HEK293 (cell line): ENCODE measurements around the gene LRCH4.

Experiments
- ELK4 ChIP-seq: IDR thresholded peaks from 2 replicates; pipeline ENCODE4 v1.6.1; 2011; ENCODE audit warnings: mild to moderate bottlenecking, low read depth, low read length, borderline replicate concordance
- MZF1 ChIP-seq: fragments of 450-650 bp; formaldehyde crosslinking; IDR thresholded peaks from 2 replicates; pipeline ENCODE4 v1.5.1; 2017; ENCODE audit warnings: missing biosample characterization, missing genetic modification characterization, borderline replicate concordance
- PRDM2 ChIP-seq: fragments of 450-650 bp; formaldehyde crosslinking; IDR thresholded peaks from 2 replicates; pipeline ENCODE4 v1.5.1; 2016; ENCODE audit warnings: missing biosample characterization, missing genetic modification characterization, borderline replicate concordance
- PRDM6 ChIP-seq: fragments of 450-650 bp; formaldehyde crosslinking; IDR thresholded peaks from 2 replicates; pipeline ENCODE4 v1.5.1; 2017; ENCODE audit warnings: missing biosample characterization, missing genetic modification characterization
- RBAK ChIP-seq: fragments of 450-650 bp; formaldehyde crosslinking; IDR thresholded peaks from 2 replicates; pipeline ENCODE4 v1.5.1; 2016; ENCODE audit warnings: missing biosample characterization, missing genetic modification characterization
- SCRT1 ChIP-seq: fragments of 450-650 bp; formaldehyde crosslinking; IDR thresholded peaks from 2 replicates; pipeline ENCODE4 v1.5.1; 2016; ENCODE audit warnings: missing biosample characterization, missing genetic modification characterization, borderline replicate concordance
- ZBTB7A ChIP-seq: fragments of 450-650 bp; formaldehyde crosslinking; IDR thresholded peaks from 2 replicates; pipeline ENCODE4 v1.5.1; 2016; ENCODE audit warnings: low read depth, missing biosample characterization, missing genetic modification characterization
- ZFP37 ChIP-seq: fragments of 450-650 bp; formaldehyde crosslinking; IDR thresholded peaks from 2 replicates; pipeline ENCODE4 v1.5.1; 2016; ENCODE audit warnings: missing biosample characterization, missing genetic modification characterization
- ZNF138 ChIP-seq: fragments of 450-650 bp; formaldehyde crosslinking; IDR thresholded peaks from 2 replicates; pipeline ENCODE4 v1.5.1; 2016; ENCODE audit warnings: missing biosample characterization, missing genetic modification characterization, borderline replicate concordance
- ZNF140 ChIP-seq: fragments of 450-650 bp; formaldehyde crosslinking; IDR thresholded peaks from 2 replicates; pipeline ENCODE4 v1.5.1; 2016; ENCODE audit warnings: missing biosample characterization, missing genetic modification characterization
- ZNF18 ChIP-seq: fragments of 450-650 bp; formaldehyde crosslinking; IDR thresholded peaks from 2 replicates; pipeline ENCODE4 v1.5.1; 2016; ENCODE audit warnings: missing biosample characterization, missing genetic modification characterization
- ZNF266 ChIP-seq: fragments of 450-650 bp; formaldehyde crosslinking; IDR thresholded peaks from 2 replicates; pipeline ENCODE4 v1.5.1; 2016; ENCODE audit warnings: missing biosample characterization, missing genetic modification characterization, low read depth
- ZNF311 ChIP-seq: fragments of 450-650 bp; formaldehyde crosslinking; IDR thresholded peaks from 2 replicates; pipeline ENCODE4 v1.5.1; 2017; ENCODE audit warnings: missing biosample characterization, missing genetic modification characterization, borderline replicate concordance
- ZNF37A ChIP-seq: fragments of 450-650 bp; IDR thresholded peaks from 2 replicates; pipeline ENCODE4 v1.5.1; 2018; ENCODE audit warnings: missing biosample characterization, missing genetic modification characterization
- ZNF416 ChIP-seq: fragments of 450-650 bp; formaldehyde crosslinking; IDR thresholded peaks from 2 replicates; pipeline ENCODE4 v1.5.1; 2016; ENCODE audit warnings: missing biosample characterization, missing genetic modification characterization
- ZNF473 ChIP-seq: fragments of 450-650 bp; formaldehyde crosslinking; IDR thresholded peaks from 2 replicates; pipeline ENCODE4 v1.5.1; 2017; ENCODE audit warnings: missing biosample characterization, missing genetic modification characterization
- ZNF610 ChIP-seq: fragments of 450-650 bp; formaldehyde crosslinking; IDR thresholded peaks from 2 replicates; pipeline ENCODE4 v1.5.1; 2016; ENCODE audit warnings: missing biosample characterization, missing genetic modification characterization, borderline replicate concordance
- ZNF624 ChIP-seq: fragments of 450-650 bp; formaldehyde crosslinking; IDR thresholded peaks from 2 replicates; pipeline ENCODE4 v1.5.1; 2017; ENCODE audit warnings: missing biosample characterization, missing genetic modification characterization
- ZNF645 ChIP-seq: fragments of 450-650 bp; formaldehyde crosslinking; IDR thresholded peaks from 2 replicates; pipeline ENCODE4; 2016; ENCODE audit warnings: missing biosample characterization, missing genetic modification characterization
- ZNF785 ChIP-seq: fragments of 450-650 bp; formaldehyde crosslinking; IDR thresholded peaks from 2 replicates; pipeline ENCODE4 v1.5.1; 2016; ENCODE audit warnings: missing biosample characterization, missing genetic modification characterization
- ZNF830 ChIP-seq: fragments of 450-650 bp; IDR thresholded peaks from 2 replicates; pipeline ENCODE4 v1.5.0; 2018; ENCODE audit warnings: missing biosample characterization, missing genetic modification characterization, low read depth, mild to moderate bottlenecking, moderate library complexity
- ZSCAN16 ChIP-seq: fragments of 450-650 bp; formaldehyde crosslinking; IDR thresholded peaks from 2 replicates; pipeline ENCODE4 v1.5.1; 2016; ENCODE audit warnings: missing biosample characterization, missing genetic modification characterization
- ZSCAN5A ChIP-seq: fragments of 450-650 bp; formaldehyde crosslinking; IDR thresholded peaks from 2 replicates; pipeline ENCODE4 v1.5.1; 2016; ENCODE audit warnings: missing biosample characterization, missing genetic modification characterization

Gene LRCH4

GRCh38 chr7:100611983-100612729 lies 26.2 kb upstream of the LRCH4 start, which contains the start of gene MOSPD3 (continued):
- TF ChIP-seq ZNF830 (tag by site-specific recombination) (no peak), ZNF138 (tag by site-specific recombination) (no peak), PRDM6 (tag by site-specific recombination) (no peak), ZNF624 (tag by site-specific recombination) (no peak), RBAK (no peak), ZNF311 (no peak), ZNF18 (no peak), ZNF473 (no peak), MZF1 (no peak), ZNF416 (tag by site-specific recombination) (no peak), PRDM2 (tag by site-specific recombination) (no peak), ZNF610 (tag by site-specific recombination) (no peak), ZNF785 (tag by site-specific recombination) (no peak), ZBTB7A (peak; percentile 63), SCRT1 (no peak; the same call in 1 of the 2 replicates), ZNF266 (tag by site-specific recombination) (no peak), ELK4 (0 out of 2 replicates have a peak, but pooled peaks have one; percentile 42), ZSCAN16 (tag by site-specific recombination) (no peak), ZSCAN5A (no peak), ZNF140 (tag by site-specific recombination) (no peak), ZNF645 (tag by site-specific recombination) (no peak), ZNF37A (no peak), ZFP37 (tag by site-specific recombination) (no peak)
